Activated T-helper 1 cell treated with Interleukin-2 at 50 U/mL for 16 hours (primary cell): Measurements from ENCODE around the gene ADCY2.

Experiments
- DNase-seq: peaks from one replicate; pipeline ENCODE4 v3.0.0-alpha.2; 2020; ENCODE audit warnings: low read depth

Gene ADCY2

GRCh38 chr5:7747728-7748127, 351.8 kb downstream of the ADCY2 start:
- no peak for DNase-seq

DNA sequence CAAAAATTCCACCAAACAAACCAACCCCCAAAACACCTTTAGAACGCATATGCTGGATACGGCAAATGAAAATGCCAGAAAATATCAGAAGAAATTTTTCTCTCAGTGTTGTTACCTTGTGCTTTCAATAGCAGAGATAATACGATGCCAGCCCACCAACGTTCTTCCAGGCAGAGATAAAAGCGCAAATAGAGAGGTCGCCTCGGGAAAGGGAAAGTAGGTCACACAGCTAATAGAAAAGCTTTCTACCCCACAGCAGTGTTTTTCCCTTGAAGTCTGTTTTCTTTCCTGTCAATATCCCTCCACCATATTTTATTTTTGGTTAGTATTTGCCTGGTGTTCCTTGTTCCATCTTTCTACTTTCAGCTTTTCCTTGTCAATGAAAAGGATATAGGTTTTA, 353.7 kb downstream of the ADCY2 start:
- no peak for DNase-seq

- no peak for DNase-seq
Observed at GRCh38 chr5:7751874-7752273, 355.9 kb downstream of the ADCY2 start.

GRCh38 chr5:7753181-7753580, 357.2 kb downstream of the ADCY2 start:
- no peak for DNase-seq

DNA sequence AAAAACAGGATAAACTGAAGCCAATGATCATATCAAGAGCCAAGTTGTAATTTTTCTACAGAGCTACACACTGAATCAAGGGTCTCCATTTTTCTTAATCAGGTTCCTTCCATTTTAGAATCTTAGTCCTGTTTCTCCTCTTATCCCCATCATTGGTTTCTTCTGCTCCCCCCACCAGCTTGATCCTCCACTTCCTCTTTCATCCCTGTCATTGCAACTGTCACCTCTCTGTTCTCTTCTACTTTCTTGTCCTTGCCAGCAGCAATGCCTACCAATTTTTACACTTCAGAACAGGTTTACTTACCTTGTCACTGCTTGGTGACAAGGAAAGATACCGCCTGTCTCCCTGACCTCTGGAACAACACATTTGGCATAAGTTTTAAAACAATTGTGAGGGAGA, 357.7 kb downstream of the ADCY2 start:
- DNase-seq = no peak

GRCh38 chr5:7754490-7754889, 358.6 kb downstream of the ADCY2 start:
- no peak for DNase-seq

GRCh38 chr5:7754997-7755596, 359.2 kb downstream of the ADCY2 start:
- DNase-seq = no peak

DNA sequence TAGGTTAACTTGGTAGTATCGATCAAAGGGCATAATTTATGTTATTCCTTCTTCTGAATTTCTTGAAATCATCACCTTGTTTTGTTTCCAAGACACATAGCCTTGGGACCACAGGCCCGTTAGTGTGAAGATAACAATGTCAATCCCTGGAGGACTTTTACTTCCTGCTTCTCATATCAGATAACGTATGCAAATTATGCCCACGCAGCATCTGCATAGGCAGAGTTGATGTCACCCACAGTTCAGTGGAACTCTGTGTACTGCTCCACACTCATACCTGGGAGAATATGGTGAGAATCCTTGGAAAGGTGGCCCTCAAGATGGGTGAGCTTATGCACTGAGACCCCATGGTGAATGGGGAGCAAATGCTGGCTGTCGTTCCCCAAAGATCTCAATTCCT, 360.0 kb downstream of the ADCY2 start:
- no peak for DNase-seq

DNA sequence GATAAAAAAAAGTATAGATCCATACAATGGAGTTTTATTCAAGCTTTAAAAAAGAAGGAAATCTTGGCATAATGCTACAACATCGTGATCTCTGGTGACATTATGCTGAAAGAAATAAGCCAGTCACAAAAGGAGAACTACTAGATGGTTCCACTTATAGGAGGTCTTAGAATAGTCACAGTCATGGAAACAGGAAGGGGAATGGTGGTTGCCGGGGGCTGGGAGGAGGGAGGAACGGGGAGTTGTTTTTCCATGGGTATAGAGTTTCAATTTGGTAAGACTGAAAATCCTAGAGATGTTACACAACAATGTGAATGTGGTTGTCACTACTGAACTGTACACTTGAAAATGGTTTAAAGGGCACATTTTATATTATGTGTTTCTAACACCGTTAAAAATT, 360.5 kb downstream of the ADCY2 start:
- DNase-seq = no peak

GRCh38 chr5:7759257-7759871, 363.4 kb downstream of the ADCY2 start:
- no peak for DNase-seq

DNA sequence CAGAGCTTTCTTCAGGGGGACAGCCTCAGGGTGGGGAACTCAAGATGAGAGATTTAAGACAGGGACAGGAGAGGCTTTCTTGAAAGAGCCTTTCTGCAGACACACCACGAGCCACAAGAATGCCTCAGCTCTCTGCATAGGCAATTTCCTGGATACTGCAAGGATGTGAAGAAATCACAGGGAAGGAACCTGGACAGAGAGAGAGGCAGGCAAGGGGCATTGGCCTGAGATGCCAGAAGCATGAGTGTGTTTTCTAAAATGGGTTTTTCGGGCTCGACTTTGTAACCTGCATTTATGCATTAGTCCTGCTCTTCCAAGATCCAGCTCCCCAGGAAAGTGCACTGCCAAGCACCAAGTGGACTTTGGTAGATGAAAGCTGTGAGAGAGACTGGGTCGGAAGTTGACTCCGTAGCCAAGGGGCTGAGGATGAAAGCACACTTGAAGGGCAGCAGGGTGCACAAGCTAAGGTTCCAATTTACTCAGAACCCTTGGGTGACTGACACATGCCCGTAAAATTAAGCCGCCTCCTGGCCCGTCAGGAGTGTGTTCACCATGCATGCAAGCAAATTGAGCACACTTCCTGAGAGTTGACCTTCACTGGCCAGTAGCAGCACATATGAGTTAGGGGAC, 364.1 kb downstream of the ADCY2 start:
- DNase-seq = no peak

DNA sequence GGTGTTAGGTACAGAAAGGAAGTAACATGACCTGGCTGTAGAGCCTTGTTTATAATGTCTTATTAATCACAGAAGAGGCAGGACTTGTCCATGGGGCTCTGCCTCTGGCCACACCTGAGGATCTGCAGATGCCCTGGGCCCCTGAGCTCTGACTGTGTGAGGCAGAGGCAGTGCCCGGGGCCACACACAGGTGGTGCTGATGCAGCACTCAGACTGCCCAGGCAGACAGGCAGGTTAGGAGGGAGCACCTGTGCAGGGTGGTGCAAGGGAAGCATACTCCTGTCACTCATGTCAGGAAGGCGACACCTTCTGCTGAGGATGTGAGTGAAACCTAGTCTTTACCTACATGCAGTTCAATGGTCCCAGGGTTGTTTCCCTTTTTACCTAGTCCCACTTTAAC, 366.3 kb downstream of the ADCY2 start:
- no peak for DNase-seq

DNA sequence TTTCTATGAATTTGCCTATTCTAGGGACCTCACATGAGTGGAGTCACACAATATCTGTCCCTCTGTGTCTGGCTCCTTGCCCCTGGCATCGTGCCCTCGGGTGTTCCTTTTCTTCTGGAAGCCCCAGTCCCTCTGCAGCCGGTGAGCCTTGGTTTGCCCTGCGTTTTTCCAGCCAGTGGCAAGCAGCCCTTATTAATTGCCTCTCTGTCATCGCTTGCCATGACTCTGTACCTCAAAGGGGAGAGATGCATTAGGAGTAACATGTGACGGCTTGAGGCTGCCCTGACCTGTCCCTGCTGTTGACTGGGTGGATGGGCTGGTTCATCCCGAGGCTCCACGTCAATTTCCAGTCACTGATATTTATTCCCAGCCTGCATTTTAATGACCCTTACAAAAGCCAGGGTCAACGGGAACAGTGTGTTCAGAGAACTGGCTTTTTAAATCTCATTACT, 367.7 kb downstream of the ADCY2 start:
- DNase-seq = no peak

GRCh38 chr5:7764452-7764851, 368.5 kb downstream of the ADCY2 start:
- no peak for DNase-seq

GRCh38 chr5:7770436-7770835, 374.5 kb downstream of the ADCY2 start:
- no peak for DNase-seq

GRCh38 chr5:7772141-7772540, 376.2 kb downstream of the ADCY2 start:
- no peak for DNase-seq

- no peak for DNase-seq
Observed at GRCh38 chr5:7773178-7773577, 377.2 kb downstream of the ADCY2 start.

DNA sequence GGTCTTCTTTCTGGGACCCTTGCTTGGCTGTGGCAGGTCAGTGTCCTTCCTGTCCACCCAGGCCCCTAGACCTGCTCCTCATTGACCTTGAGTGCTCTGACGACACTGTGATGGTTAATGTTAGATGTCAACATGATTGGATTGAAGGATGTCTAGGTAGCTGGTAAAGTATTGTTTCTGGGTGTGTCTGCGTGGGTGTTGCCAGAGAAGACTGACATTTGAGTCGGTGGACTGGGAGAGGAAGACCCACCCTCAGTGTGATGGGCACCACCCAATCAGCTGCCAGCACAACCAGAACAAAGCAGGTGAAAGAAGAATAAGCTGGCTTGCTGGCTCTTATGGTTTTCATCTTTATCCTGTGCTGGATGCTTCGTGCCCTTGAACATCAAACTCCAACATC, 380.5 kb downstream of the ADCY2 start:
- DNase-seq = no peak

- DNase-seq = no peak
Observed at GRCh38 chr5:7779019-7780005, 383.4 kb downstream of the ADCY2 start.

DNA sequence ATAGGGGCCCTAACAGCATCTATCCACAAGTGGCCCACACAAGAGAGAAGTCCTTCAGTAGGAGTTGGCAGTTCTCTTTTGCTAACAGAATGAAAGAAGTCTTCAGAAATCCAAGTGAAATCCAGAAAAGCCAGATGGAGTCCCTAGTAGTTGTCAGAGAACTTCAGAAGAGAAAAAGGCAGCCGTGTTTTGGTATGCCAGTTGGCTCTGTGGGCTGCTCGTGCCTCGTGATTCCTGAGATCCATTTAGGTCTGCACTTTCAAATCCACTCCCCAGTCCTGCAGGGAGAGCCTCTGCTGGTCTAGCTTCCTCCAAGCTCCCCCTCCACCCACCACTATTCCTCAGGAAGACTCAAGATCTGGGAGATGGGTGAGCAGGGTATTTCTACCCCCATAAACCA, 386.0 kb downstream of the ADCY2 start:
- no peak for DNase-seq

DNA sequence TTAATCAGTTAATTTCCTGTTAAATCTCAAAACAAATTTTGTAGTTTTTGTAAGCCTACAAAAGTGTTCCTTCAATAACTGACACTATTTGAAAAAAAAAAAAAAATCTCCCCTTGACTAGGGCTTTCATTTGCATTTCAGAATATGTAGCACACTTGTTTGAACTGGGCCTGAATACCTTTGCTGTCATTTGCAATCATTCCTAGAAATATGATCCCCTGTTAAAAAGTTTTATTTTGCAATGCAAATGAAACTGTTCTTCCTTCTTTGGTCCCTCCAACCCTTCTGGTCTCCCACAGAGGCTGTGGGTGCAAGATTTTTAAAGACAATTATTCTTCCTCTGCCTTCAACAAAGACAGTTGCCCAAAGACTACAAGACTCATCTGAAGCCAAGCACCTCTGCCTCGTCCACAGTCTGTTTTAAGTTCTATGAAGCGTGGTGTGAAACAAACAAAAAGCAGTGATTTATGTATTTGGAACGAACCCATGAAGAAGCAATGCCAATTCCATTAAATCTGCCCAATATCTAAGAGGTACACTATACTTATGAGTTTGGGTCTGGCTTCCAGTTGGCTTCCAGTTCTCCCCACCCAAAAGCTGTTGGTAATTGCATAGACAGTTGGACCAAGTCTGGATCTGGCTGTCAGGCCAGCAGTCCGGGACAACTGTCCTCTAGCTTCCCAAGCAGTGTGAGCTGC, 388.9 kb downstream of the ADCY2 start:
- no peak for DNase-seq

- DNase-seq = no peak
Observed at GRCh38 chr5:7787770-7788169, 391.8 kb downstream of the ADCY2 start.
